Peyer's patch (tissue), 4 donors: ENCODE data around the gene PHYHIPL.

ENCODE experiments used
- CTCF ChIP-seq, 6 experiments: fragments of 450-650 bp in 4 of 6; fragments of 200-600 bp in 2 of 6; sonication (generic) in 1 of 6; IDR thresholded peaks; one replicate each; pipeline ENCODE4 v1.5.1; 2017 to 2019; ENCODE audit warnings: antibody characterized with exemption in 6 of 6, mild to moderate bottlenecking in 3 of 6, moderate library complexity in 1 of 6
- POLR2A ChIP-seq, 2 donors: fragments of 450-650 bp; IDR thresholded peaks; one replicate each; pipeline ENCODE4 v1.5.1; 2017; ENCODE audit warnings: antibody characterized with exemption in 2 of 2, mild to moderate bottlenecking in 2 of 2, moderate library complexity in 2 of 2

GRCh38 chr10:59177836-59178235 lies 1.4 kb downstream of the PHYHIPL start:
- TF ChIP-seq CTCF (IDR thresholded peaks at IDR 0.05) (no peak), POLR2A (IDR thresholded peaks at IDR 0.05) (no peak)
